CD14-positive monocyte (primary cell): ENCODE results near the gene DCAF6. TPM values are rescaled to one million over a fixed set of nuclear protein-coding genes. Genes with fewer than 3 reads are reported as not detected.

ENCODE experiments used
- DNase-seq, 3 donors: peaks; one replicate each; pipeline ENCODE4 v3.0.0-alpha.2; 2011 to 2022
- H2AFZ ChIP-seq: 2 replicates; pipeline ENCODE4 v1.6.0; 2012; ENCODE audit warnings: mild to moderate bottlenecking, low read depth, low read length, inconsistent platforms; ENCODE audit not compliant: insufficient read depth, poor library complexity, severe bottlenecking
- H3K27ac ChIP-seq, 2 donors: 1 replicate in 1 of 2; 2 replicates in 1 of 2; pipeline ENCODE4 v1.5.1; 2012 to 2013; ENCODE audit warnings: low read length in 2 of 2, control low read depth in 1 of 2, inconsistent platforms in 1 of 2, low read depth in 1 of 2, mild to moderate bottlenecking in 1 of 2
- H3K27me3 ChIP-seq, 2 donors: one replicate each; pipeline versions ENCODE4 v1.6.0 to v1.6.1; 2011 to 2013; ENCODE audit warnings: low read length in 2 of 2; ENCODE audit not compliant: control insufficient read depth in 2 of 2, insufficient read depth in 2 of 2
- H3K36me3 ChIP-seq, 2 donors: replicated peaks in 1 of 2; 1 replicate in 1 of 2; 2 replicates in 1 of 2; pipeline versions ENCODE4 v1.5.1 to v1.6.1; 2012 to 2013; ENCODE audit warnings: low read length in 2 of 2, control low read depth in 1 of 2, inconsistent platforms in 1 of 2, mild to moderate bottlenecking in 1 of 2; ENCODE audit not compliant: insufficient read depth in 2 of 2, control insufficient read depth in 1 of 2
- H3K4me1 ChIP-seq, 2 donors: 1 replicate in 1 of 2; 2 replicates in 1 of 2; pipeline versions ENCODE4 v1.5.1 to v1.6.1; 2012 to 2013; ENCODE audit warnings: low read length in 2 of 2, control low read depth in 1 of 2, inconsistent platforms in 1 of 2, mild to moderate bottlenecking in 1 of 2, moderate library complexity in 1 of 2; ENCODE audit not compliant: insufficient read depth in 2 of 2, control insufficient read depth in 1 of 2
- H3K4me2 ChIP-seq: replicated peaks from 2 replicates; pipeline ENCODE3; 2012; ENCODE audit warnings: low read length, moderate library complexity, mild to moderate bottlenecking; ENCODE audit not compliant: poor library complexity, severe bottlenecking; ENCODE audit errors: extremely low read depth
- H3K4me3 ChIP-seq, 3 experiments: fragments of 200-600 bp in 1 of 3; sonication (generic) in 1 of 3; replicated peaks in 1 of 3; 1 replicate in 2 of 3; 2 replicates in 1 of 3; pipeline ENCODE4 v1.5.1; 2011 to 2013; ENCODE audit warnings: low read length in 3 of 3, mild to moderate bottlenecking in 3 of 3, control low read depth in 2 of 3, low read depth in 2 of 3, inconsistent platforms in 1 of 3, moderate library complexity in 1 of 3
- H3K79me2 ChIP-seq: 2 replicates; pipeline ENCODE4 v1.6.0; 2012; ENCODE audit warnings: mild to moderate bottlenecking, control low read depth, inconsistent platforms, low read length, moderate library complexity; ENCODE audit not compliant: insufficient read depth
- H3K9ac ChIP-seq: 2 replicates; pipeline ENCODE4 v1.6.0; 2017; ENCODE audit warnings: low read length, mild to moderate bottlenecking; ENCODE audit not compliant: insufficient read depth, poor library complexity, severe bottlenecking
- H3K9me3 ChIP-seq, 2 donors: replicated peaks in 1 of 2; 1 replicate in 1 of 2; 2 replicates in 1 of 2; pipeline versions ENCODE4 v1.5.1 to v1.6.1; 2012 to 2013; ENCODE audit warnings: low read length in 2 of 2, control low read depth in 1 of 2; ENCODE audit not compliant: control insufficient read depth in 1 of 2, insufficient read depth in 1 of 2
- H4K20me1 ChIP-seq: 2 replicates; pipeline ENCODE4 v1.6.0; 2012; ENCODE audit warnings: mild to moderate bottlenecking, low read length, control low read depth, moderate library complexity; ENCODE audit not compliant: insufficient read depth
- H3K27ac Mint-ChIP-seq, 7 donors: one replicate each; pipeline ENCODE4 v1.8.0; 2020; ENCODE audit warnings: mild to moderate bottlenecking in 7 of 7, mixed read lengths in 7 of 7, moderate library complexity in 6 of 7, inconsistent platforms in 2 of 7
- H3K27me3 Mint-ChIP-seq, 3 donors: one replicate each; pipeline ENCODE4 v1.8.0; 2021 to 2022; ENCODE audit warnings: low read depth in 3 of 3, mild to moderate bottlenecking in 3 of 3, mixed read lengths in 3 of 3, moderate library complexity in 3 of 3, inconsistent platforms in 1 of 3
- H3K36me3 Mint-ChIP-seq, 2 donors: one replicate each; pipeline ENCODE4 v1.8.0; 2020; ENCODE audit warnings: mixed read lengths in 2 of 2, inconsistent platforms in 1 of 2, mild to moderate bottlenecking in 1 of 2
- H3K4me1 Mint-ChIP-seq: one replicate; pipeline ENCODE4 v1.8.0; 2020; ENCODE audit warnings: mild to moderate bottlenecking, mixed read lengths
- H3K4me3 Mint-ChIP-seq, 2 donors: one replicate each; pipeline ENCODE4 v1.8.0; 2020; ENCODE audit warnings: mild to moderate bottlenecking in 2 of 2, mixed read lengths in 2 of 2, moderate library complexity in 1 of 2
- H3K9me3 Mint-ChIP-seq, 7 donors: one replicate each; pipeline ENCODE4 v1.8.0; 2020 to 2022; ENCODE audit warnings: mixed read lengths in 7 of 7, mild to moderate bottlenecking in 6 of 7, moderate library complexity in 6 of 7, inconsistent platforms in 2 of 7
- CTCF ChIP-seq: fragments of 200-600 bp; IDR thresholded peaks from one replicate; pipeline ENCODE4 v1.8.0; 2022; ENCODE audit warnings: antibody characterized with exemption, mild to moderate bottlenecking
- WGBS: methylation state at CpG from one replicate; pipeline ENCODE4 v1.1.5; 2013; ENCODE audit warnings: missing lambda C conversion rate; ENCODE audit not compliant: insufficient coverage; 5-methylcytosine and 5-hydroxymethylcytosine counted together
- intact Hi-C, 2 donors: fragments of 100-400 bp; cut with micrococcal nuclease; formaldehyde crosslinking; loops; one replicate each; pipeline versions ENCODE4 v1.15.0 to v1.15.1; 2023
- polyA plus RNA-seq, 3 donors: library from polyadenylated mRNA; depleted of rRNA in 1 of 3; unstranded in 2 of 3; stranded (reverse) in 1 of 3; fragments of 300-500 nt in 2 of 3; fragments of >200 nt in 1 of 3; fragmentation: Illumina TruSeq in 2 of 3; gene quantifications; 1 replicate in 2 of 3; 2 replicates in 1 of 3; pipeline ENCODE4 v1.2.3, GENCODE V29; 2012 to 2021

DCAF6 gene
- polyA plus RNA-seq, 3 donors, result 11.8 to 16.1 (median 11.9) TPM

DNA sequence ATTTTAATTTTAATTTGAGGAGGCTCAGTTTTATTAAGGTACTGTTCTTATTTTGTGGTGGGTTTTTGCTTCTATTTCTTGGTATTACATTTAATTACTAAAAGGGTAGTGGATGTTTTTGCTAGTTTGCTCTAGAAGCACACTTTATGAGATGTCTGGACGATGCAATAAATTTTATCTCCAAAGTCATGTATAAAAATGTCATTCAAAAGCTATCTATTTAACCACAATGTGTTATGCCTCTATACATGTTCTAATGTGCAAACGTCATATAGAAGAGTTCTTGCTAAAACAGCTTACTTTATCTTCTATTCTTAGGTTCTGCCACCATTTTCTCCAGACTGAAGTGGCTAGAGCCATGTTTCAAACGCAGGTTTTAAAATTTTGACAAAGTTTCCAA, 13.3 kb downstream of the DCAF6 start:
- no peak overlapping the region for H3K9ac ChIP-seq
- Mint-ChIP-seq H3K27me3 (peaks cover 0 to 2% (median 0%) of the 10 kb centered on the region in 3 donors), H3K36me3 (peaks cover 23 to 31% of the 10 kb centered on the region in 2 donors), H3K9me3 (peaks cover 0 to 6% (median 0%) of the 10 kb centered on the region in 7 donors), H3K4me1 (peaks cover 16% of the 10 kb centered on the region), H3K4me3 (no peak overlapping the region), H3K27ac (no peak overlapping the region)
- no peak overlapping the region for H3K4me2 ChIP-seq
- H2AFZ ChIP-seq, result no peak overlapping the region
- intact Hi-C loops, result no loop called here
- no peaks in the 10 kb centered on the region for H3K9me3 ChIP-seq
- 80% methylated on average over 1 of the region's 3 CpGs for WGBS
- H3K79me2 ChIP-seq, result peaks cover 58% of the 10 kb centered on the region
- no peaks in the 10 kb centered on the region for H3K27me3 ChIP-seq
- peaks cover 22 to 33% of the 10 kb centered on the region in 2 donors for H3K36me3 ChIP-seq
- H3K27ac ChIP-seq, result no peak overlapping the region
- no peak for DNase-seq
- H3K4me3 ChIP-seq, result no peak overlapping the region
- no peaks in the 10 kb centered on the region for H3K4me1 ChIP-seq
- peaks cover 43% of the 10 kb centered on the region for H4K20me1 ChIP-seq
- no peak for TF ChIP-seq CTCF

DNA sequence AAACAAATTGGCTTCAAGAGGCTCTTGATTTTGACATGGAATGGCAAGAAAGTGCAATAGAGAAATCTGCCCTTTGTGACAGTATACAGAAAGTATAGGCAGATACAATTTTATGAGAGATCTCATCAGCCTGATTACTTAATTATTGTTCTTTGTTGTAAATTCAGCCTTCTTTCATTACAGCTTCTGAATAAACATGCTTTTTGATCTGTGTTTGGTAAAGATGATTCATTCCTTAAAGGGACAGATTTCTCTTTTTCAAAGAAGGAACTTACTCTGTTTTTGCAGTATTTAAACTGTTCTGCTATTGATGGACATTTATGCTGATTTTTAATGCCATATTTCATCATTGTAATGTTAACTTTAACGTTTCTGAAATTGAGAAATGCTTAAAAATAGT, 14.1 kb downstream of the DCAF6 start:
- H2AFZ ChIP-seq, result no peak overlapping the region
- H3K4me1 Mint-ChIP-seq, result peaks cover 15% of the 10 kb centered on the region
- TF ChIP-seq CTCF, result no peak
- H3K27me3 Mint-ChIP-seq, result peaks cover 0 to 2% (median 0%) of the 10 kb centered on the region in 3 donors
- peaks cover 29 to 39% of the 10 kb centered on the region in 2 donors for H3K36me3 Mint-ChIP-seq
- H4K20me1 ChIP-seq, result peaks cover 38% of the 10 kb centered on the region
- peaks cover 0 to 6% (median 0%) of the 10 kb centered on the region in 7 donors for H3K9me3 Mint-ChIP-seq
- no peak overlapping the region for H3K27ac Mint-ChIP-seq
- H3K4me3 ChIP-seq, result no peak overlapping the region
- DNase-seq, result no peak
- no peak overlapping the region for H3K9ac ChIP-seq
- no peak overlapping the region for H3K4me3 Mint-ChIP-seq
- intact Hi-C loops, result no loop called here
- WGBS, result no CpG with 5 or more reads among the region's 1 CpG
- no peak overlapping the region for H3K4me2 ChIP-seq
- peaks cover 50% of the 10 kb centered on the region for H3K79me2 ChIP-seq
- H3K4me1 ChIP-seq, result no peaks in the 10 kb centered on the region
- peaks cover 0 to under 1% of the 10 kb centered on the region in 2 donors for H3K9me3 ChIP-seq
- peaks cover 28 to 41% of the 10 kb centered on the region in 2 donors for H3K36me3 ChIP-seq
- H3K27ac ChIP-seq, result peak overlapping the region in 1 of 2 donors; percentile 4
- no peaks in the 10 kb centered on the region for H3K27me3 ChIP-seq
